ENCODE results near the gene FOXO1.

Gene FOXO1

DNA sequence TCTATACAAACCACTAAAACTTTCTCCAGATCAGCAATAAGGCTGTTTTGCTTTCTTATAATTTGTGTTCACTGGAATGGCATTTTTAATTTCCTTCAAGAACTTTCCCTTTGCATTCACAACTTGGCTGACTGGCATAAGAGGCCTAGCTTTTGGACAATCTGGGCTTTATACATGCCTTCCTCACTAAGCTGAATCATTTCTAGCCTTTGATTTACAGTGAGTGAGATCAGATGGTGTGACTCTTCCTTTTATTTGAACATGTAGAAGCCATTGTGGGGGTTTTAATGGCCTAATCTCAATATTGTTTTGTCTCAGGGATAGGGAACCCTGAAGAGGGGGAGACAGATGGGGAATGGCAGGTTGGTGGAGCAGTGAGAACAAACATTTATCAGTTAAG is 82.7 kb downstream of the FOXO1 start:
- no peak for FAIRE-seq
- no peak for DNase-seq (ENCODE audit: insufficient read length, low spot score)

- DNase-seq (ENCODE audit: insufficient read length, low spot score) (no peak), FAIRE-seq (no peak)
These were observed 83.9 kb downstream of the FOXO1 start for GRCh38 chr13:40582531-40582930.

- no peak for DNase-seq (ENCODE audit: insufficient read length, low spot score)
- no peak for FAIRE-seq
These were observed 85.2 kb downstream of the FOXO1 start for GRCh38 chr13:40581277-40581579.

GRCh38 chr13:40580566-40581276 is 85.7 kb downstream of the FOXO1 start:
- FAIRE-seq = no peak
- no peak for DNase-seq (ENCODE audit: insufficient read length, low spot score)

DNA sequence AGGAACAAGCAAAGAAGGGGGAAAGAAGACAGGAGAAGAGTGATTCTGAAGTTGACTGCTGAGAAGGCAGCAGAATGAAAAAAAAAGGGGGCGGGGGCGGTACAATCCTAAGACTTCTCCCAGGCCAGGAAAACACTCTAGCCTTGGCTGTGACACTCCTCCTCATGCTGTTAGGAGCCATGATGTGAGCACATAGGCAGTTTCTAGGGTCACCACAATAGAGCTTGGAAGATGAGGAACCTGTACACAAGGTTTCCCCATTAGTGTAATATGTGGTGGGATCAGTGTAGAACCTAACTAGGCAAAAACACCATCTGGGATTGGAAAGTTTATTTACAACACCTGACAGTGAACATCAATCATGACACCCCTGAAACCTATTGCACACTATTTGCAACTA is 86.9 kb downstream of the FOXO1 start:
- DNase-seq (ENCODE audit: insufficient read length, low spot score) = no peak
- FAIRE-seq = no peak

GRCh38 chr13:40578055-40578454 is 88.4 kb downstream of the FOXO1 start:
- no peak for FAIRE-seq
- no peak for DNase-seq (ENCODE audit: insufficient read length, low spot score)

DNA sequence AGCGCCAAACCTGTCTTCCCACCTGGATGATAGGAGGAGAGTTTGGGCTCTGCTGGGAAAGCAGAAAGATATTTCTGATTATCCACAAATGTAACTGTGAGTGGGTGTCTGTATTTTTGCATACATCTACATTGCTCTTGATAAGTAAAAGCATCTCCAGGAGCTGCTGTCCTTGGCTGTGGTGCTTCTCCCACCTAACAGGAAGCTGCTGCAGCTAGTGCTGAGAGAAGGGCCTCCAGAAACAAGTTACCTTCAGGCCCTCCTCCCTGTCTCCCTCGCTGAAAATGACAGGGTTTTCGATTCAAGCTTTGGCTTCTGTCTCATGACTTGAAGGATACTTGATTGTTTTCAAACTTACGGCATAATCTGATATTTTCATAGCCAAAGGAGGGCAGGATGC is 90.1 kb downstream of the FOXO1 start:
- DNase-seq (ENCODE audit: insufficient read length, low spot score) (no peak), FAIRE-seq (no peak)

DNA sequence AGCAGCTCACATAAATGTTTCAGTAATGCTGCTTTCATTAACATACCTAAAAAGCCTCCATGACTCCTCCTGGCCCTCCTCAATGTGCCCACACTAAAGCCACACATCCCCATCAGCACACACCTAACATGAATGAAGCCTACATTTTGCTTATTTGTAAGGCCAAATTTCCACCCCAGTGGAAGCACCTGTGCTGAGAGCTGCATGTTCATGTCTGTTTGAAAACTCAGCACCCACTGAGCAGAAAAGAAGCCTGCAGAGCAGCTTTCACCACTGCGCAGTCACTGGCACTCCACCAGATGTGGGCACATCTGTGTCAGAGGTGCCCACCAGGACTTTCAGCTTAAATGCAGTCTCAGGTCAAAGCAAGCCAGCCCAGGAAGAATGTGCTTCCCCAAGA is 93.5 kb downstream of the FOXO1 start:
- DNase-seq (ENCODE audit: insufficient read length, low spot score) (no peak), FAIRE-seq (no peak)

DNA sequence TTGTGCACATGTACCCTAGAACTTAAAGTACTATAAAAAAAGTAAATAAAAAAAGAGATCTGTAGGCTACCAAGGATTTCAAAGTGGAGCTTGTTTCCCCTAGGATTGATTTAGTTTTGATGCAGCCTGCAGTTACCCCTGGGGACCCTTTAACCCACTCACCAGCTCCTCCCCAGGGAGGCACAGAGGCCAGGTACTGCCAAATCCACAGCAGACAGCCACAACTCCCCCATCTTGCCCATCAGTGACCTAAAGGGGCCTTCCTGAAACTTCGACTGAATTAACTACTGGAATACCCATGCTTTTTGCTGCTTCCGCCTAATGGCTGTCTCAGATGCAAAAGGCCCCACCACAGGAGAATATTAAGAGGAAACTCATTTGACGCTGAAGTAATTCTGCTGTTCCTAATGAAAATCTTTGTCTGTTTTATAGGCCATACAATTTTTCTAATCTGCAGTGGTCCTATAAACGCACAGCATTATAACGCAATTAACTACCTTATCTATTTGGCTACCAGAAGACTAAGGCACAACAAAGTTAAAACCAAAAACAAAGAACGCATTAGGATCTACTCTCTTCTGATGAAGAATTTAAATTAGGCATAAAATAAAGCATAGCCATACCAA is 95.0 kb downstream of the FOXO1 start:
- no peak for FAIRE-seq

DNA sequence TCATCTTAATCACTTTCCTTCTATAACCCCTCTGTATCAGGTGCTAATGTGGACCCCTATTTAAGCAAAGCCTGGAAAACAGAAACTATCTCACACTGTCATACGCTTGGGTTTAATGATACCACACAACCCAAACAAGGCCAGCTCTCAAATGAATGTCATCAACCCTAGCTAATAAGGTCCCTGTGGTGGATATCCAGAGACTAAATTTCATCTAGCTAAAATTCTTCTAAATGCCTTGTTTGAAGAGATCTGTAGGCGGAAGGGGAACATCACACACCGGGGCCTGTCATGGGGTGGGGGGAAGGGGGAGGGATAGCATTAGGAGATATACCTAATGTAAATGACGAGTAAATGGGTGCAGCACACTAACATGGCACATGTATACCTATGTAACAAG is 95.5 kb downstream of the FOXO1 start:
- no peak for DNase-seq (ENCODE audit: insufficient read length, low spot score)
- FAIRE-seq = no peak

More for the DNA sequence above, 95.0 kb downstream of the FOXO1 start:
- no peak for DNase-seq (ENCODE audit: insufficient read length, low spot score)

DNA sequence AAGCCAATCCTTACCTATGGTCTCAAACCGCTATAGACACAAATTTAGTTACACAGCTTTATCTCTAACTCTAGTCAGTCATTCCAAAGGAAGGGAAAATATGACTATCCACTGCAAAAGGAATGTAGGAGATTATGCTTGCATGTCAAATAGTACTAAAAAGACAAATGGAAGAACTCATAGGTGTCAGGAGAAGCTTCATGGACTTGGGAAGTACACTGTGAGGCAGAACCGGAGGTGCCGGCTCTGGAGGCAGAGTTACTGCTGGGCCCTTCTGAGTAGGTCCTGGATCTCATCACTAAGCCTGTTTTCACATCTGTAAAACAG is 97.5 kb downstream of the FOXO1 start:
- FAIRE-seq (no peak), DNase-seq (ENCODE audit: insufficient read length, low spot score) (no peak)

DNA sequence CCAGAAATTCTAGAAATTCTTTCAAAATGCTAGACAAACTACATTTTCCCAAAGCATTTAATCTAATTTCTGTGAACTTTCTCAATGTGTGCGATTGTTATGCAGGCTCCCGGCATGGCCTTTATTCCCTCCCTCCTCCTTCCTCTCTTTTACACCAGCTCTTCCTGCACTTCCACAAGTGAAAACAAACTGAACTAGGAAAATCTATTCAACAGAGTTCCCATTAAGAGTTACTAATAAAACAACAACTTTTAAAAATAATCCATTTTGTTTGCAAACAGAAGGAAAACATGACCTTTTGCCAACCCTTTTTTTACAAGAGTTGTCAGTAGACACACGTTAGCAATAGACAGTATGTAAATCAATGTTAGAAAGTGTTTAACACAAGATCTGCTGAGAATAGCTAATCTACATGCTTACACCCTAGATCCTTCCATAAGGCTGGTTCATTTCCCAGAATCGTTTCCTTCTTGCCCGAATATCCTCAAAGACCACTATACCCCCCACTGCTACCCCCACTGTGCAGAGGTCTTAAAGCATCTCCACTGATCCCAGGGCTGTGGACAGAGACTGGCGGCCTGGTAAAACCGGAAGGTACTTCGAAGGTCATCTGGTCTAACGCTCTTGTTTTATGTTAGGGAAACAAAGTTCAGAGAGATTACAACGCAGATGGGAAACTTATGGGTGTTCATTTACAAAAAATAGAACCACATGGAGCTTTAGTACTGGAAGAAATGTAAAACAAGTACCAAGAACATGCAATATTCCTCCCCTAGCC is 98.0 kb downstream of the FOXO1 start:
- DNase-seq (ENCODE audit: insufficient read length, low spot score) (no peak), FAIRE-seq (no peak)

- FAIRE-seq (no peak), DNase-seq (ENCODE audit: insufficient read length, low spot score) (no peak)
These were observed 99.6 kb downstream of the FOXO1 start for GRCh38 chr13:40566811-40567210.

DNA sequence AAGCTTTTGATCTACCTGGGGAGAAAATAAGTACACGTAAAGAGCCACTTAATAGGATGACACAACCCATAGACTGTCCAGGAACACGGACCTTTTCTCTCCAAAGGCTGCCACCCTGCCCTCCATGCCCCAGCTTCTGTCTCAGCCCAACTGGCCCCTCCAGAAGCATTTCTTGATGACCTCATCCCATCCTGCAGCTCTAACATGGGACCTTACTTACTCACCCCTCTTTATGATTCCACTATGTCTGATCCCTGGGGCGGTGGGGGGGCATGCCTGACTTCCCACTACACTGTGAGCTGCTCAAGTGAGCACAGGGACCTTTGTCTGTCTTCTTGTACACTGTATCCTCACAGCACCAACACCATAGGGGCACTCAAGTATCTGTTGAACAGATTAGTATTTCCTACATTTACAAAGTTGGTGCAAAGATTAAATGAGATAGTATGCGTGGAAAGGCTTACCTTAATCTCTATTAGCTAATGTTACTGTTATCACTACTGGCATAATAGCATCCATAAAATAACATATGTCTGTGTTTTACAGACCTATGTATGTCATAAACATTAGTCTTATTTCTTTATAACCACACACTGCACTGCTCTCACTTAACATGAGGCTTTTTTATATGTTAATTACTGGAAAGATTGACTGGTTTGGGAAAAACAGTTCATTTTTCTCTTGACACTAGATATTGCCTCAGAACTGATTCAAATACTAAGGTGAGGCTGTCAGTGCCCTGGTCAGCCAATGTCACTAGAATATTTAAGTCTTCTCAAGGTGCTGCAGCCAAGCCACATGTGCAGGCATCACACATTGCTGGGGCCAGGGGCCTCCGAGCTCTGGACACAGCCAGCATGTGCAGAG is 100.9 kb downstream of the FOXO1 start:
- FAIRE-seq = no peak
- no peak for DNase-seq (ENCODE audit: insufficient read length, low spot score)

DNA sequence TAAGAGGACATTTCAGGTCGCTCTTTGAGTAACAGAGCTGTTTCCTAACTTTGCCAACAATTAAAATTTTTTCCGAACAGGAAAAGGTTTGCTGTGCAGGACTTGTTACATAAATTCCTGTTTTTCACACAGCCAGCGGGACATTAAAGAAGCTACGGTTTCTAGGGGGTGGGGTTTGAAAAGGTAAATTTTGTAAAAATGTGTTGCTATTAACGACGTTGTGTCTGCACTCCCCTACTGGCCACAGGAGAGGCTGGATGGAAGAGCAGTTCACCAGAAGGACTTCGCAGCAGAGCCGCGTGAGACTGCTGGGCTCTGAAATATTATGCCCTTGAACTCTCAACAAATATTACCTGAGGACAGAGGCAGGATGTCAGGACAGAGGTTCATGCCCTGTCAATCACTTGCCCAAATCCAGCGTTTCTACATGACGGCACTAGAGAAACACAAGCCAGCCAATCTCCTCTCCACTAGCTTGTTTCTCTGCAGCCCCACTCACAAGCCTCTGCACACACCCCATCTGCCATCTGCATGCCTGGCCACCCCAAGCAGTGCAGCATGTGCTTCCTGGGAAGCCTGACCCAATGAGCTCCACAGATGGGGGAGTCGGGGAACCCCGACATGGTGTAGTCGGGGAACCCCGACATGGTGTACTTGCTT is 102.0 kb downstream of the FOXO1 start:
- FAIRE-seq = no peak
- no peak for DNase-seq (ENCODE audit: insufficient read length, low spot score)

DNA sequence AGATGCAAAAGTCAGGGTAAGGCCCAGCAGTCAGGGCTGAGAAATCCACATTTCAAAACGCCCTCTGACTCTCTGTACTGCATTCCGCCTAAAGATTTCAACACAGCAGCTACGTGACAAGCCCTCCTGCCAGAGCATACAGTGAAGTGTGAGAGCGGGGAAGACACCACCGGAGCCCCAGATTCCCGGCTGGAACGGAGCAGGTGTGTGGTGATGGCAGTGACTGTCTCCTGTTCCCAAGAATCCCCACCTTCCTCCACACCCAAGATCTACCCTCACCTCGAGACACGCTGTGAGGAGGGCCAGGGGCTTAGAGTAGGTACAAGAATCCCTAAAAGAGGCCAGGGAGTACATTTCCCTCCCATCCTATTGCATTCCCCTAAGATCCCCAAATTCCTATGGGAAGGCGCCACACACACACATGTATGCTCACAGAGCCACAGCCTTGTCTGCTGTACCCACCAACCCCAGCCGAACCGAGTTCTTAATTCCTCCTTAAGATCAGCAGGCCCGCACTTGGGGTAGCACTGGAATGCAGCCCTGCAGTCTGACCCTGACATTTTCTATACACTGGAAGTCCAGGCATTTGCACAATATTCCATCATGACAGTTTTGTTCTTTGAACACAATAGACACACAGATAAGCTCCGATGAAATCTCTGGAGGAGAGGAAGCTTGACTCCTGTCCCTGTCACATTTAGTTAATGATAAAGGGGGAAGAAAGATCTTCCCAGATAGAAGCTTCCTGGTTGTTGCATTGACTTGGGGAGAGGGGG is 102.9 kb downstream of the FOXO1 start:
- no peak for FAIRE-seq
- no peak for DNase-seq (ENCODE audit: insufficient read length, low spot score)

DNA sequence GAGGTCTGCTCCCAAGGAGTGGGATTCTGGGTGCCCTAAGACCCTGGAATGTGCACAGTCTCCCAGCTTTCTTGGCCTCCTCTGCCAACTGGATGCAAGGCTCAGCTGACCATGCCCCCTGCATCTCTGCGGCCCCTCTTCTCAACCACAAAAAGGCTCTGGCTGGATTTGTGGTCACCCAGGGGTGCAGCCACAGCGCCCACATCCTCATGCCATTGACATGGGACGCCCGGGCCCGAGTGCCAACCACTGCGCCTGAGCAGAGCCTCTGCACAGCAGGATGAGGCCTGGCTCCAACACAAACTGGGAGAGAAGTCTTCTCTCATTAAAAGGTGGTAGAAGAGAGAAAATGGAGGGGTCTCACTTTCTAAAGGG is 103.5 kb downstream of the FOXO1 start:
- DNase-seq (ENCODE audit: insufficient read length, low spot score) (no peak), FAIRE-seq (no peak)

DNA sequence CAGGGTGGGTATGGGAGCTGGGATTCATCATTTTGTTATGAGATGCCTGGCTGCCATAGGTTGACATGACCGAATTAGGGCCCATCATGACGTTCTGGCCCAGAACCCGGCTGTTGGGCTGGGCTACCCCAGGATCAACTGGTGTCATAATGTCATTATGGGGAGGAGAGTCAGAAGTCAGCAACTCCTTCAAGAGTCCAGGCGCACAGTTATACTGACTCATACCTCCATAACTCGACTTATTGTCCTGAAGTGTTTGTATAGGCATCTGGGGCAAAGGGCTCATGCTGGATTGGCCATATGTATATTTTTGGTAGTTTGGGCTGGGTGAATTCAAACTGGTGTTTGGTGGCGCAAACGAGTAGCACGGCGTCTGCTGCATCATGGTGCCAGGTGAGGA is 106.5 kb downstream of the FOXO1 start:
- DNase-seq (ENCODE audit: insufficient read length, low spot score) (no peak), FAIRE-seq (no peak)

- DNase-seq (ENCODE audit: insufficient read length, low spot score) = no peak
These were observed 107.8 kb downstream of the FOXO1 start for GRCh38 chr13:40558656-40559055.

DNA sequence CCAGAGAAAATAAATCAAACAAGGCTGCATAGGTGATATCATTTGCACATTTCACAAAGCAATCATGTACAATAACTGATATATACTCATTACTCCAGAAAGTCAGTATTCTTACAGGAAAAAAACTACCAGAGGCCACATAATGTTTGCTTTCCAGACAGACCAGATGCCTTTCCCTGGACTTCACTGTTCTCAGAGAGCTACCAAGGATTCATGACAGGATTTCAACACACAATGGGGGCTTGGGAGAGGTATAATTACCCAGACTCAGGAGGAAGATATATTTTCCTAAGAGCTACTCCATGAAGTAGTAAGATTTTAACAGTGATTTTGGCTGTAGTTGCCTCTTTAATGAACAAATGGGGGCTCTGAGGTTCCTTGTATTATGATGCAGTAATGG is 110.0 kb downstream of the FOXO1 start:
- DNase-seq (ENCODE audit: insufficient read length, low spot score) (no peak), FAIRE-seq (no peak)

More at GRCh38 chr13:40558656-40559055, 107.8 kb downstream of the FOXO1 start:
- no peak for FAIRE-seq
